Measurements from ENCODE around the gene ERP44.

DNA sequence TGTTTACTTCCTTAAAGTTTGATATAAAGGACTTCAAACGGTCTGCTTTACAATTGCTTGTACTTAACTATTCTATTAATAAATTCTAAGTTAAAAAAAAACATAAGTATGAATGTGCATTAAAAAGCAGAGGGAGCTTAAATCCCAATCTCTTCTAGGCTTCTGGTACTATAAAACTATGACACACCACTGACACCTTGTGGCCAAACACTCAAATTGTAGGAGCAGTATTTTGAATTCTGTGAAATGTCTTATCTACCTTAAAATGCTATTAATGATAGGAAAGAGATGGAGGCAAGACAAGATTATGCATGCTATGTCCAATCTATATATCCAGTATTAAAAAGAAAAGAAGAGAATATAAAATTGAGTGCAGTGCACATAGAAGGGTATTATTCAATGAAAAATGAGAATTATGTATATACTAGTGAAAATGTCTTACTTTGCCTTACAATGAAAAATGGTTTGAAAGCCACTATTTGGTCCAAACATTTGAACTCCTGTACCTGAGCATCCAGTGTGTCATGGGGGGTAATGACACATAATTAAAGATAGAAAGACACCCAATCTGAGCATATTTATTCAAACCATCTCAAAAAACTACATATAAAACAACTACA lies 87.6 kb downstream of the ERP44 start:
- TF ChIP-seq, protein P1, sequence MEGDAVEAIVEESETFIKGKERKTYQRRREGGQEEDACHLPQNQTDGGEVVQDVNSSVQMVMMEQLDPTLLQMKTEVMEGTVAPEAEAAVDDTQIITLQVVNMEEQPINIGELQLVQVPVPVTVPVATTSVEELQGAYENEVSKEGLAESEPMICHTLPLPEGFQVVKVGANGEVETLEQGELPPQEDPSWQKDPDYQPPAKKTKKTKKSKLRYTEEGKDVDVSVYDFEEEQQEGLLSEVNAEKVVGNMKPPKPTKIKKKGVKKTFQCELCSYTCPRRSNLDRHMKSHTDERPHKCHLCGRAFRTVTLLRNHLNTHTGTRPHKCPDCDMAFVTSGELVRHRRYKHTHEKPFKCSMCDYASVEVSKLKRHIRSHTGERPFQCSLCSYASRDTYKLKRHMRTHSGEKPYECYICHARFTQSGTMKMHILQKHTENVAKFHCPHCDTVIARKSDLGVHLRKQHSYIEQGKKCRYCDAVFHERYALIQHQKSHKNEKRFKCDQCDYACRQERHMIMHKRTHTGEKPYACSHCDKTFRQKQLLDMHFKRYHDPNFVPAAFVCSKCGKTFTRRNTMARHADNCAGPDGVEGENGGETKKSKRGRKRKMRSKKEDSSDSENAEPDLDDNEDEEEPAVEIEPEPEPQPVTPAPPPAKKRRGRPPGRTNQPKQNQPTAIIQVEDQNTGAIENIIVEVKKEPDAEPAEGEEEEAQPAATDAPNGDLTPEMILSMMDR (IDR thresholded peaks at IDR 0.05) = no peak
- no peak for TF ChIP-seq POLR2A (IDR thresholded peaks at IDR 0.05)
